ENCODE measurements around the gene REC8. TPM values are rescaled to one million over a fixed set of nuclear protein-coding genes. Genes with fewer than 3 reads are reported as not detected.

REC8 gene
- total RNA-seq (2022; extraction: Qiagen RNA extraction), result 3.3 to 6.5 TPM (median 5.3 TPM) in 5 replicates

GRCh38 chr14:24171422-24172260 lies at the start of gene REC8:
Gene REC8, plus strand, starts transcription at chr14:24172080. Its CDS starts 473 bp downstream, at chr14:24172553.

GRCh38 chr14:24130380-24130716 lies 41.5 kb upstream of the REC8 start, which contains the start of gene FITM1:
Gene FITM1, plus strand, starts transcription at chr14:24130659. Its CDS starts 905 bp downstream, at chr14:24131564.

GRCh38 chr14:24135834-24136683 lies 35.8 kb upstream of the REC8 start, which contains the start of gene PSME1:
Gene PSME1, plus strand, starts transcription at chr14:24136194. Its CDS starts 69 bp downstream, at chr14:24136263.

GRCh38 chr14:24141097-24141880 lies 30.6 kb upstream of the REC8 start, which contains the start of gene EMC9:
Gene EMC9, minus strand, starts transcription at chr14:24141591. Its CDS starts 287 bp downstream, at chr14:24141304.

GRCh38 chr14:24146453-24146977 lies 25.4 kb upstream of the REC8 start, which contains the start of gene PSME2:
Gene PSME2, minus strand, starts transcription at chr14:24146610. Its CDS starts 29 bp downstream, at chr14:24146581.

GRCh38 chr14:24146978-24147760 lies 24.7 kb upstream of the REC8 start, which contains the start of gene RNF31:
Gene RNF31, plus strand, starts transcription at chr14:24147498. Its CDS starts 201 bp downstream, at chr14:24147699.

GRCh38 chr14:24160850-24161804 lies 10.8 kb upstream of the REC8 start, which contains the start of gene IRF9:
Gene IRF9, plus strand, starts transcription at chr14:24161265. Its CDS starts 880 bp downstream, at chr14:24162145.

GRCh38 chr14:24188251-24189058 lies 16.6 kb downstream of the REC8 start, which contains the start of gene IPO4:
Gene IPO4, minus strand, starts transcription at chr14:24188816. Its CDS starts 29 bp downstream, at chr14:24188787.

GRCh38 chr14:24195186-24196070 lies 23.5 kb downstream of the REC8 start, which contains the start of gene TM9SF1:
Gene TM9SF1, minus strand, starts transcription at chr14:24195441. Its CDS starts 422 bp downstream, at chr14:24195019.

GRCh38 chr14:24212924-24213865 lies 41.3 kb downstream of the REC8 start, which contains the start of gene CHMP4A:
Gene CHMP4A, minus strand, starts transcription at chr14:24213488. Its CDS starts 49 bp downstream, at chr14:24213439.

GRCh38 chr14:24215495-24216344 lies 43.8 kb downstream of the REC8 start, which contains the start of gene MDP1:
Gene MDP1, minus strand, starts transcription at chr14:24216066. Its CDS starts 111 bp downstream, at chr14:24215955.

Data from A549 treated with Mapracorat at 1 μM for 4 hours (cell line).